NCI-H1930 (cell line): ENCODE results near the gene RAPGEF1.

Experiments
- DNase-seq, 2 experiments: peaks; one replicate each; lab custom pipeline; 2025; lab: John Stamatoyannopoulos, UW

Gene RAPGEF1

DNA sequence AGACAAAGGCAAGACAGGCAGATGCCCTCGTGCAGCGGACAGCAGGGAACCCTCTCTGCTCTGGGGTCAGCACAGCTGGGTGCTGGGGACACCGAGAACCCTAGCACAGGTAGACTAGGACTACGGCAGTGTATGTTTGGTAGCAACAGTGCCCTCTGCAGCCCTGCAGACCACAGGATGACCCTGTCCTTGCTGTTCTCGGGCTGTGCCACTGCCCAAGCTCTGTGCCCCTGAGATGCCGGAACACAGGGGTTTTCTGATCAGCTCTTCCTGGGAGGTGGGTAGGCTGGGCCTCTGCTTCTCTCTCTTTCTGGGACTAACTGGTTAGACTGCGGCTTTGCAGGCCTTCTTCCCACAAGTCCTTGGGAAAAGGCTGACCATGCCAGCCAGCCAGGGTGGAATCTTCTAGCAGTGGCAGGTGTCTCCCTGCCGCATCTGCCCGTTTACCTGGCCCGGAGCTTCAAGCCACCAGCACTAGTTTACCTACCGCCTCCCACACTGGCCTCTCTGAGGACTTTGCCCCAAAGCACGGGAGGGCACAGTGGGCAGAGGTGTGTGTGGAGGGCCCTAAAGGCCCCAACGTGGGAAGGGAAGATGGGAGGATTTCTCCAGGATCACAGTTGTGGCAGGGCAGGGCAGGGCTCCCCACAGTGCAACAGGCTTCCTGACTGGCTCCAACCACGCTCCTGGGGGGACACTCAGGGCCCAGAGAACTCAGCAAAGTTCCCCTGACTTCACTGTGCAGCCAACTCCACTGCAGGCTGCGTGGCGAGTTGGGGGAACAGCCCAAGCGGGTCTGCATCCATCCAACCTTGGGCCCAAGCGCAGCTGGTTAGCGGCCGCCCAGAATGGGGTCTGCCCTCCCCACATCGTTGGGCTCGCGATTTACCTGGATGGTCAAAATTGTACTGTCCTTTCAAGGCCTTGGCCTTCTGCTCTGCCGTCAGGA lies 210.0 kb downstream of the RAPGEF1 start:
- no peak for DNase-seq

- no peak for DNase-seq
Measured at GRCh38 chr9:131528886-131529505, 210.9 kb downstream of the RAPGEF1 start.

DNA sequence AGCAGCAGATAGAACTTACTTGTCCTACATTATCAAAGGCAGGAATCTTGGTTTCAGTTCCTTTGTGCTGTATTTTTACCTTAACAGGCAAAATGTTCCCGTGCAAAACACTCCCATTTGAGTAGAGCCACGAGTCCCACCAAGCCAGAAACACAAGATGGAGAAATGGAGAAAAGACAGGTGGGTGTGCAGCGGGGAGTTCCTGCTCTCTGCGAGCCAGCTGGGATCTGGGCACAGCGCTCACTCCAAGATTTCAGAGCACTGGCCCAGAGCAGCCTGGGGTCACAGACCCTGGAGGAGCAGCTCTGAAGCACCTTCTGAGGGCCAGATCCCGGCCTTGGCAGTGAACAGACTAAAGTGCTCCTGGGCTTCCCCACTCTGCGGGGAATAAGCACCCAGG lies 211.7 kb downstream of the RAPGEF1 start:
- no peak for DNase-seq
